HFFc6 (cell line): ENCODE measurements around the gene NFIA. TPM values are rescaled to one million over a fixed set of nuclear protein-coding genes. Genes with fewer than 3 reads are reported as not detected.

Source experiments
- DNase-seq: peaks from one replicate; pipeline ENCODE4 v3.0.0-alpha.2; 2018
- H3K27ac Mint-ChIP-seq: 2 replicates; pipeline ENCODE4 v1.8.0; 2020; ENCODE audit warnings: mild to moderate bottlenecking, mixed read lengths
- H3K27me3 Mint-ChIP-seq: 2 replicates; pipeline ENCODE4 v1.8.0; 2021; ENCODE audit warnings: mild to moderate bottlenecking, moderate library complexity, mixed read lengths; ENCODE audit not compliant: insufficient read depth
- H3K36me3 Mint-ChIP-seq: 2 replicates; pipeline ENCODE4 v1.8.0; 2021; ENCODE audit warnings: low read depth, mixed read lengths
- H3K4me1 Mint-ChIP-seq: 2 replicates; pipeline ENCODE4 v1.8.0; 2020; ENCODE audit warnings: low read depth, mixed read lengths
- H3K4me3 Mint-ChIP-seq: 2 replicates; pipeline ENCODE4 v1.8.0; 2020; ENCODE audit warnings: mild to moderate bottlenecking, moderate library complexity, mixed read lengths
- H3K9me3 Mint-ChIP-seq: 2 replicates; pipeline ENCODE4 v1.8.0; 2020; ENCODE audit warnings: mild to moderate bottlenecking, mixed read lengths
- total RNA-seq, 6 experiments: library from RNA; stranded (reverse); fragmentation: NEBNext Ultra II Directional; extraction: Animal tissue kit (Norgen Biotek cat#: 25700); gene quantifications; 2 replicates in 1 of 6; 3 replicates in 5 of 6; pipeline ENCODE4 v1.2.3, GENCODE V29; 2021
- TF ChIP-seq, protein P1 (sequence below): fragments of 200-600 bp; sonication (generic); IDR thresholded peaks from 2 replicates; pipeline ENCODE4 v1.5.0; 2021; ENCODE audit warnings: antibody characterized with exemption, mild to moderate bottlenecking

The NFIA gene
- total RNA-seq, 6 experiments from 2014 or later, result 8.5 to 11.3 (median 10.4) TPM

DNA sequence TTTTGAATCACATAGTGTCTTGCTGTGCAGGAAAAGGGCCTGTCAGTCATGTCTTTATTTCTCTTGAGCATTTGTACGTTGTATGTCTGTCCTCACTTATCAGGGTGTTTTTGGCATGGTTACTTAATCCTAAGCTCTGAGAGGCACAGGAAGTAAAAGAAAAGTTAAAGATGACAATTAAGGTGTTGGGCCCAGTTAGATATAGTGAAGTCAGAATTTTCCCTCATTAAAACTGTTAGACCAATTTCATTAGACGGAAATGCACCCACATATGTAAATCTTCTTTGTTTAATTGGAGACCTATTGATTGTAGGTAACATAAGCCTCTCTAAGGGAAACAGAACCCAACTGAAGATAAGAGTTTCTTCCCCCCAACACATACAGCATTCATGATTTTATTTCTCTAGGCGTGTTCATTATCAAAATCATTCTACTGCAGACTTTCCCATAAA is 21.9 kb downstream of the NFIA start:
- Mint-ChIP-seq H3K27ac (no peak overlapping the region), H3K4me3 (no peak overlapping the region), H3K4me1 (no peaks in the 10 kb centered on the region), H3K27me3 (no peaks in the 10 kb centered on the region), H3K9me3 (no peaks in the 10 kb centered on the region), H3K36me3 (no peaks in the 10 kb centered on the region)
- no peak for DNase-seq
- TF ChIP-seq, protein P1, sequence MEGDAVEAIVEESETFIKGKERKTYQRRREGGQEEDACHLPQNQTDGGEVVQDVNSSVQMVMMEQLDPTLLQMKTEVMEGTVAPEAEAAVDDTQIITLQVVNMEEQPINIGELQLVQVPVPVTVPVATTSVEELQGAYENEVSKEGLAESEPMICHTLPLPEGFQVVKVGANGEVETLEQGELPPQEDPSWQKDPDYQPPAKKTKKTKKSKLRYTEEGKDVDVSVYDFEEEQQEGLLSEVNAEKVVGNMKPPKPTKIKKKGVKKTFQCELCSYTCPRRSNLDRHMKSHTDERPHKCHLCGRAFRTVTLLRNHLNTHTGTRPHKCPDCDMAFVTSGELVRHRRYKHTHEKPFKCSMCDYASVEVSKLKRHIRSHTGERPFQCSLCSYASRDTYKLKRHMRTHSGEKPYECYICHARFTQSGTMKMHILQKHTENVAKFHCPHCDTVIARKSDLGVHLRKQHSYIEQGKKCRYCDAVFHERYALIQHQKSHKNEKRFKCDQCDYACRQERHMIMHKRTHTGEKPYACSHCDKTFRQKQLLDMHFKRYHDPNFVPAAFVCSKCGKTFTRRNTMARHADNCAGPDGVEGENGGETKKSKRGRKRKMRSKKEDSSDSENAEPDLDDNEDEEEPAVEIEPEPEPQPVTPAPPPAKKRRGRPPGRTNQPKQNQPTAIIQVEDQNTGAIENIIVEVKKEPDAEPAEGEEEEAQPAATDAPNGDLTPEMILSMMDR, result no peak

DNA sequence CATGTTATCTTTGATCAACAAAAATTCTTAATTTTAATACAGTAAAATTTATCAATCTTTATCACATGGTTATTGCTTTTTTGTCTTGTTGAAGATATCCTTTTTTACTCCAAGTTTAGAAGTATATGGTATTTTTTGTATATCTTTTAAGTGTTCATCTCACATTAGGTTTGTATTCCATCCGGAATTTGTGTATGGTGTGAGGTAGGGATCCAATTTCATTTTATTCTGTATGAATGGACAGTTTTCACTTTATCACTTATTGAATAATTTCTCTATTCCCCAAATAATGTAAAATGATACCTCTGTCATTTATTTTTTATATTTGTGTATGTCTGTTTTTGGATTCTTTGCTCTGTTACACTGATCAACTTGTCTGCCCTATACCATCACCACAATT is 25.3 kb downstream of the NFIA start:
- Mint-ChIP-seq H3K9me3 (no peaks in the 10 kb centered on the region), H3K4me1 (no peaks in the 10 kb centered on the region), H3K4me3 (no peak overlapping the region), H3K27ac (no peak overlapping the region), H3K27me3 (no peaks in the 10 kb centered on the region), H3K36me3 (no peaks in the 10 kb centered on the region)
- DNase-seq, result no peak
- TF ChIP-seq, protein P1, result no peak

DNA sequence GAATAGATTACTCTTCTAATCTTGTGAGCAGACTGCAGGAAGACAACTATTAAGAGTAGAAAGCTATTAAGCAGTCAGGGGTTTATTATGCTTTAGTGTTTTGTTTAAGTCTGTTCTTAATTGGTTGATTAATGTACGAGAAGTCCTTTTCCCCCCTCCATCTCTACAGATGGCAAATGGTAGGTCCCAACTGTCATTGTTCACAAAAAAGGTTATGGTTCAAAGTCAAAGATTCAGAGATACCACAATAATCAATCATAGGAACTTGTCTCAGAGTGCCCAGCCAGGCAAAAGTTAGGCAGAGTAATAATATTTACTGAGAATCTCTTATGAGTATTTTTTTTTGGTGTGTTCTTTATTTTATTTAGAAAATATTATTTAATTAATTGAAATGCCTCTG is 26.8 kb downstream of the NFIA start:
- Mint-ChIP-seq H3K4me1 (no peaks in the 10 kb centered on the region), H3K27ac (no peak overlapping the region), H3K36me3 (no peaks in the 10 kb centered on the region), H3K4me3 (no peak overlapping the region), H3K9me3 (no peaks in the 10 kb centered on the region), H3K27me3 (peaks cover 2% of the 10 kb centered on the region; the same call in 1 of the 2 replicates)
- DNase-seq, result no peak
- TF ChIP-seq, protein P1, result no peak

DNA sequence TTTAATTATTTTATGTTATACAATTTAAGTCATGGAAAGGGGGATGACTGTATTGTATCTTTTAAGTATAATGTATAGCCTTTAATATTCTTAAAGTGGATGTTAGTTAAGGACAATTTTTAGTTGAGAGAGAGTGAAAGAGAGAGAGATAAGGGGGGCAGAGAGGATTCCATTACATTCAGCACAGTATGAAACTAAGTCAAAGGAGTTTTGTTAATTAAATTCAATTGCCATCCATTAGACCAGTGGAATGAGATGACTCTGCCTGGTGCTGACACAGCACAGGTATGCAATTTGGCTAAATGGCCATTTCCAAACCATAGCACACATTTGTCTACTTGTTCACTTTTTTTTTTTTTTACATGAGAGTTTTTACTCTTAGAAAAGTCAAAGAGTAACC is 27.5 kb downstream of the NFIA start:
- Mint-ChIP-seq H3K27ac (no peak overlapping the region), H3K27me3 (peaks cover 2% of the 10 kb centered on the region; the same call in 1 of the 2 replicates), H3K36me3 (no peaks in the 10 kb centered on the region), H3K9me3 (no peaks in the 10 kb centered on the region), H3K4me1 (no peaks in the 10 kb centered on the region), H3K4me3 (no peak overlapping the region)
- TF ChIP-seq, protein P1, result no peak
- no peak for DNase-seq

DNA sequence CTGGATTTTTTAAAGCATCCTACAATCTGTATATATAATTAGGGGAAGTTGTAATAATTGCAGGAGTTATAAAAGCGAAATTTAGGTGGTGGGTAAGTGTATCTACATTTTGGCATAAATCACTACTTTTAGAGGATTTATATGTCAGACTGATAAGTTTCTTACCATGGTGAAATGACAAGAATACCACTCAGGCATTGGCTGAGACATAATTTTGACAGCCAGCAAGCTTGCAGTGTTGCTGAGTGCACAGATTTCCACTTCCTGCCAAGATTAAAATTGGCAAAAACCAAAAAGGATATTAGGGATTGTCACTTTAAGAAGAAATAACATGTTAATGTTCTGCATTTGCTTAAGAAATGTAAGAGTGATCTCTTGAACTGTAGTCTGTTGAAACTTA is 28.2 kb downstream of the NFIA start:
- Mint-ChIP-seq H3K9me3 (no peaks in the 10 kb centered on the region), H3K27ac (no peak overlapping the region), H3K27me3 (peaks cover 2% of the 10 kb centered on the region; the same call in 1 of the 2 replicates), H3K4me3 (no peak overlapping the region), H3K36me3 (no peaks in the 10 kb centered on the region), H3K4me1 (no peaks in the 10 kb centered on the region)
- DNase-seq, result no peak
- TF ChIP-seq, protein P1, result no peak
